Activated CD4-positive, alpha-beta T cell treated with anti-CD3 and anti-CD28 coated beads for 4 hours (primary cell): Measurements from ENCODE around the gene C9orf78.

Experiments used
- DNase-seq, 2 donors: peaks; one replicate each; pipeline ENCODE4 v3.0.0-alpha.2; 2020

The C9orf78 gene

GRCh38 chr9:129867136-129868022 is 32.3 kb upstream of the C9orf78 start:
- no peak for DNase-seq

DNA sequence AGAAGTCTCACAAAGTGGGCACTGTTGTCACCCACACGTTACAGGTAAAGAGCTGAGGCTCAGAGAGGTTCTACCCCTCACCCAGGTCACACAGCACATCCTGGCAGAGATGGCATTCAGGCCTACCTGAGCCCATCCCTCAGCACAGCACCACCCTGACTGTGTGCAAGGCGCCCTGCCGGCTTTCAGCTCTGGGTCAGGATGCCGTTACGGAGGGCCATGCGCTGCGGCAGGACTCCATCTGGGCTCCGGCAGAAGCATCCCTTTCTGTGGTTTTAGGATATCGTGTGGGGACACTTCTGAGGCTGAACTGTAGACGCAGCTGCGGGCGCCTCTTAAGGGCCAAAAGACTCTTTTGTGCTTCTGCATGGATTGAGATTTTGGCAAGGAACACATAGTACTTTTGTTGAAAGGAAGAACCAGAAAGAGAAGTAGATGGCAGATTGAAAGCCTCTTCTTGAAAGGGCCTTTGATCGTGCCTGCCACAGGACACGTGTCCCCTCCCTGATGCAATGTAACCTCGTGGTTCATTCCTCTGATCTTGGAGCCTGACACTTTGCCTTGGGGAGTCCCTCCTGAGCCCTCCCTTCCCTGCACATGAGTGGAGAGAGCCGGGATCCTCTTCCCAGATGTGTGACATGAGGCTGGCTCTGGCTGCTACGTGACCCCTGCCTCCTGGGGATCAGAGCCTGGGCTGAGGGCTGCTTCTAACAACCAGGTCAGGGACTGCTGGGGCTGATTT is 31.5 kb upstream of the C9orf78 start:
- peak; percentile 56 to 57 for DNase-seq

DNA sequence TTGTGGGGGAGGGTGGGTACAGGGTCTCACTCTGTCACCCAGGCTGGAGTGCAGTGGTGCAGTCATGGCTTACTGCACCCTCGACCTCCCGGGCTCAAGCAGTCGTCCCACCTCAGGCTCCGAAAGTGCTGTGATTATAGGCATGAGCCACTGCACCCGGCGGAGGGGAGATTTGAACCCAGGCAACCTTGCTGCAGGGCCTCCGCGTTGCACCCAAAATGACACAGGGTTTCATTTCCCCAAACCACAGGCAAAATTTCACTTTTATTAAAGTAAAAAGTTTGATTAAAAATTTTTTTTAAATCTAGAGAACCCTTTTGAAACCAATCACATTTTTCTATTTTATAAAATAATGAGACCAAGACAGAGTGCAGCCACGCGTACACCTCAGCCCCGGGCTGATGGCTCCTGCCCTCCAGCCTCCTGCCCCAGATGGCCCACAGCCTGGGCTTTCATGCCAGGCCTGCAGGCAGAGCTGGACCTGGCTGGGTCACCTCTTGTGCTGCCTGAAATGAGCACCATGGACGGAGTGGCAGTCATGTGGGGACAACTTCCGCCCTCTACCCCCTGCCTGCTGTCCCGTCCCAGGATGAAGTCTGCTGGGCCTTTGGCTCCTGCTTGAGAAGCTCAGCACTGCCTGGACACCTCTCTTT is 30.7 kb upstream of the C9orf78 start:
- DNase-seq, result no peak

DNA sequence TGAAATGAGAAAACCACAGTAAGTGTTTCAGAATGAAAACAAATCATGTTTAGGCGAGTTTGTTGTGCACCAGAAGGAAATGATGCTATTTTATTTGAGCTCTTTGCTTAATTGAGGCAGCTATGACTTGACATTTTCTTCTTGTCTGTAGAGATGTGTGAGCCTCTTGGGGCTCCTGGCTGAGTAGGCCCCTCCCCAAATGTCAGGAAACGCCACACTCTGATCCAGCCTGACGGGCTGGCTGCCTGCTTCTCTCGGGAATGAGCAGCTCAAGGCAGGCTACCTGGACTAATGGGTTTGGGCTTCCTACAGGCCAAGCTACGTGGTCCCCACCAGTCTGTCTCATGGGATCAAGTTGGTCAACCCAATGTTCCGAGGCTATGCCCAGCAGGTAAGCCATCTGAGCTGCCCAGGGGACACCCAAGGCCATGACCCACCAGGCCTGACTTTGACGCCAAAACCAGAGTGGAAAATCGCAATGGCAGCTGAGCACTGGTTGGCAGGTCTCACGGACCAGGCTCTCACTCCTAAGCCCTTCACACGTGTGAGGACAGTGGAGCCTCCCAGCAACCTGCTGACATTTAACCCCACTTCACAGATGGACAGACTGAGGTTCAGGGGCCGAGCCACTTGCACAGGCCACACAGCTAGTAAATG is 30.0 kb upstream of the C9orf78 start:
- DNase-seq, result no peak

DNA sequence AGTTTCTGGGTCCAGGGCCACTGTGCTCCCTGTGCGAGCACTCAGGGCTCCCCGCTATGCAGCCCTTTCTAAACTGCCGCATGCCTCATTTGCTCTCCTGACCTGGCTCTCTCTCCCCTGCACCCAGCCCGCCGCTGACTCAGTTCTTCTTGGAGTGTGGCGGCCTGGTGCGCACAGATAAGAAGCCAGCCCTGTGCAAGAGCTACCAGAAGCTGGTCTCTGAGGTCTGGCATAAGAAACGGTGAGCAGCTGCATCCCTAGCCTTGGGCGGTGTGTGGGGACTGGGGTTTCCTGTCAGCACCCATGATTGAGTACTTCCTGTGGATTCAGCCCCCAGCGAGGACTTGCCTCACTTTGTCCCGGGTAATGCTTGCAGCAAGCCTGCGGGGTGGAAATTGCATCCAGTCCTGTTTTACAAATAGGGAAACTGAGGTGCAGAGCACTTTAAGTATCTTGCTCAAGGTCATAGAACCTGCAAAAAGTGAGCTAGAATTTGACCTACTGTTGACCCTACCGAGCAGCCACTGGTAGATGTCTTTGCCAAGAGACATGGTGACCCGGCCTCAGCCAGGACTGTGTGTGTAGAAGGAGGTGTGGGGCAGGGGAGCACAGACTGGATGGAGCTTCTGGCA is 28.1 kb upstream of the C9orf78 start:
- peak; percentile 56 to 62 for DNase-seq

GRCh38 chr9:129861447-129861827 is 26.4 kb upstream of the C9orf78 start:
- no peak for DNase-seq

DNA sequence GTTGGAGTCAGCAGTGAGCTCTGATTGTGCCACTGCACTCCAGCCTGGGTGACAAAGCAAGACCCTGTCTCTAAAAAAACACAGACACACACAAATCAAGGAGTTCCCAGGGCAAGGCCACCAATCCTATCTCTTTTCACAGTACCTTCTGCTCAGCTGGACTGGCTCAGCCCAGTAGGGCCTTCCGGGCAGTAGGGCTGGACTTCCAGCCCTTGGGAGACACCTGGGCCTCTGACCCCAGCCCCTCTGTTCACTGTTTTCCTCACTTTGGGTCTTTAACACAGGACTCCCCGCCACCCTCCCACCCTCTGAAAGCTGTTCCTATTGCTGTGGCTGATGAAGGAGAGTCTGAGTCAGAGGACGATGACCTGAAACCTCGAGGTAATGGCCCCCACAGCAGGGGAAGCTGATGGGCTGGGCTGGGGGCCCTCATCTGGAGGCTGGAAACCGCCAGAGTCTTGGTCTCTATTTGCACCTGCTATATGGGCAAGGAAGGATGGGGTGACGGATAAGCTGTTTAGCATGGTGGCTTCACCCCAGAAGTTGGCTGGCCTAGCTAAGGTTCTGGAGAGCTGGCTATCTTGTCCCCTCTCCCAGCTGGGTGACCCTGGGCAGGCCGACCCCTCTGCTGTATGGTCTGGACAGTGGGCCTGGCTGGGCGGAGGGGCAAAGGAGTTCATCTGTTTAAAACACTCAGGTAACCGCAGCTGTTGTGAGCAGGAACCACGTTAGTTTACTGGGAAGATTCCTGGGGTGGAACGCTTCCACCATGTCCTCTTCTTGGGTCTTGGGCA is 25.8 kb upstream of the C9orf78 start:
- no peak for DNase-seq

DNA sequence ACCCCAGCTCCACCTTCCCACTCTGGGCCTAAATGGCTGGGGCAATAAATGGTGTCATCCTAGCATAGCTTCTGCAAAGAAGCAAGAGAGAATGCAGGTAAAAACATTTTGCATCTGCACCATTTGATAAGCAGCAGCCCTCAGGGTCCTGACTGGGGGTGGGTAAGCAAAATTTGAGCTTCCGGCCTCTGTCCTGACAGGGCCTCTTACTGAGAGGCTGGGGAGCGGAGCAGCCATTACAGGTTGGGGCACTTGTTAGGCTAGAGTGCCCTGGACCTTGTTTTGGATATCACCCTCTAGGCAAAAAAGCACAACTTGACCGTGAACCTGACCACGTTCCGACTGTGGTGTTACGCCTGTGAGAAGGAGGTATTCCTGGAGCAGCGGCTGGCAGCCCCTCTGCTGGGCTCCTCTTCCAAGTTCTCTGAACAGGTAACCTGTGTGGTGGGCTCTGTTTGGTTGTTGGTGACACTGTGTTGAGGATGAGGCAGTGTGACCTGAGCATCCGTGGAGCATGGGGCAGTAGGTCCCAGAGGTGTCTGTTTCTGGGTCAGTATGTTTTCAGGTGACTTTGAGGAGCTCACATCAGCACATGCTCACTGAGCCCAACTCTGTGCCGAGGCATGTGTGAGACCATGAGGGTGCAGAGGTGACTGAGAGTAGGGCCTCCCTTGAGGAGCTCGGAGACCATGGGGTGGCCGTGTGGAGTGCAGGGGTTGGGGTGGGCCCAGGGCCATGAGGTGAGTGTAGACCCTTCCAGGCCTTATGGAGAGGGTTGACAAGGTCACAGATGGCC is 23.3 kb upstream of the C9orf78 start:
- no peak for DNase-seq

GRCh38 chr9:129857207-129857606 is 22.1 kb upstream of the C9orf78 start:
- DNase-seq, result no peak

GRCh38 chr9:129854588-129855110 is 19.6 kb upstream of the C9orf78 start:
- no peak for DNase-seq

DNA sequence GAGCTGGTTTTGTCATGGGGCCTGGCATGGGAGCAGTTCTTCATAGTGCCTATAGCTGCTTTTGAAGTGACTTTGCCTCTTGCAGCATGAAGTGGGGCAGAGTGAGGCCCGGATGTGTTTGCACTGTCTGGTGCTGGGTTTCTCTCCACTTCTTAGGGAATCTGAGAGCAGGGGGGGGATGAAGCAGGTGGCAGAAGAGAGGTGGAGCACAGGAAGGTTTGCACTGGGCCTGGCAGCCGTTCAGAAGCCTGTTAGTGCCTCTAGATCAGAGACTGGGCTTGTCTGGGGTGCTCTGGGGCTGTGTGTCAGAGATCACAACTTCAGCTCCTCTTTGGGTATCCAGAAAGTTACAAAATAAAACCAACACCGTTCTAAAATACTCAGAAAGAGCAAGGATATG is 18.5 kb upstream of the C9orf78 start:
- DNase-seq, result no peak

- DNase-seq, result no peak
These were observed 17.5 kb upstream of the C9orf78 start for GRCh38 chr9:129852579-129852978.

DNA sequence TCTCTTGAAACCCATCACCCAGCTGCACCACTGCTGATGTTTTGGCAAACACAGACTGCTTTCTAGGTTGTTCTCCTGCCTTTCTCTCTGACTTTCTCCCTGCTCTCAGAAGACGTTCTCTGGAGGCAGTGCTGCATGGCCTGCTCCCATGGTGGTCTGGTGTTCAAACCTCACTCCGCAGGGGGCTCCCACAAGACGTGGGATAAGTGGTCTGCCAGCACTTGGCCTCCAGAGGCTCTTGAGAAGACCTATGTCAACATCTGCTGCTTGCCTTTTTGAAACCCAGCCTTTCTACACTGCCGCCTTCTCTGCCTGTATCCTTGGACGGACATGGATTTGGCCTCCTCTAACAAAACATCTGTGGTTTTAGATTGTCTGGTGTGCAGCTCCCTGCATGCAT is 16.7 kb upstream of the C9orf78 start:
- DNase-seq, result no peak

DNA sequence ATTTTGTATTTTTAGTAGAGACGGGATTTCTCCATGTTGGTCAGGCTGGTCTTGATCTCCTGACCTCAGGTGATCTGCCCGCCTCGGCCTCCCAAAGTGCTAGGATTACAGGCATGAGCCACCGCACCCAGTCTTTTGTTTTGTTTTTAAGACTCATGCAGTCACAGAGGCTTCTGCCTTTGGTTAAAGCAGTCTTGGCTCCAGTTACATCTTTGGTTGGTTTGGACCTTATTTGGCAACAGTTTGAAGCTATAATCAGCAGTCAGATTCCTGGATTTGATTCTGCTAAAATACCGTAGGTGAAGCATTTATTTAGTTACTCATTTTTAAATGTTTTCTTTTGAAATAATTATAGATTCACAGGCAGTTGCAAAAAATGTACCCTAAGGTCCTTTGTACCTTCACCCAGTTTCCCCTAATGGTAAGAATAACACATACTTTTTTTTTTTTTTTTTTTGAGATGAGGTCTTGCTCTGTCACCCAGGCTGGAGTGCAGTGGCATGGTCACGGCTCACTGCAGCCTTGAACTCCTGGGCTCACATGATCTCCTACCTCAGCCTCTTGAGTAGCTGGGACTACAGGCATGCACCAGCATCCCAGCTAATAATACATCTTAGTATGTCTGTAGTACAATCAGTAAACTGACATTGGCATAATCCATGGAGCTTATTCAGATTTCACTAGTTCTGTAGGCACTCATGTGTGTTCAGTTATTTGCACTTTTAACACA is 15.9 kb upstream of the C9orf78 start:
- no peak for DNase-seq

DNA sequence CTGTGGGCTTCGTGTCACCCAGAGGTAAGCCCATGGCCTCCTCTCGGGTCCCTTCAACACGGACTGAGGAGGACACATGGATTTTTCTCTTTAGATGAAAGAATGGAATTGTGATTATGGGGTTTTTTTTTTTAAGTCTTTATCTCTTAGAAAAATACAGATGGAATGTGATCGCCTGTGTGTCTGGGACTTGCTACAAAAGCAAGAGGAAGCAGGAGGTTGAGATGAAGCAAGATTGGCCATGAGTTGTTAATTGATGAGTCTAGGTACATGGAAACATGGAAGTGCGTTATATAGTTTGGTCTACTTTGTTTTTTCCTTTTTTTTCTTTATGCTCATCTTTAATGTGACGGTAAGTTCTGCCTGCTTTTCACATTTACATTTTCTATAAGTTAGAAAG is 14.8 kb upstream of the C9orf78 start:
- DNase-seq, result no peak

DNA sequence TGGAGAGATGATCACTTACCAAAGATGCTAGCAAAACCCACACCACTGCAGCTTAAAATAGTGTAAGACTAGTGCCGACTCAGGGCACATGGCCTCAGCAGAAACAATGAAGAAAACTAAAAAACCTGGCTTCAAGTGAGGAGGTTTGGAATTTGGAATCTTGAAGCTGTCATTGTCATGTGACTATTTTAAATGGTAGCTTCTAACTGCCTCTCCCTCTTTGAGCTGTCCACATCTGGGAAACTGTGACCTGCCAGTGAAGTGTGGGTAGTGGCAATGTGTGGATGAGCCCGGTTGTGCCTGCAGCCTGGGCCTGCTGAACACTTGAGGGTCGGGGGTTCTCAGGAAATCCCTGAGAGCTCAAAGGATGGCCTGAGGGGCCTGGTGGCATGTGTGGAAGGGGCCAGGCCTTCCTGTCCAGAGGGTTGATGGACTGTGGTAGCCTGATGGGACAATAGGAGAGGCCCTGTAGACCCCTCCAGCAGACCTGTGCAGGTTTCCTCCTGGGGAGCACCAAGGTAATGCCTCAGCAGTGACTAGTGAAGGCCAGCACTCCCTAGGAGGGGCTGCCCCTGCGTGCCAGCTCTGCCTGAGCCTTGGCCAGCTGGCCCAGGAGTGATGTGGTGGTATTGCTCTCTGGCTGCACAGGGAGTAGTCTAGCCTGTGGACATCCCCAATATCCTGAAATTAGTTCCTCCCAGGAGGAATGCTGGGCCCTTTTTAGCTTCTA is 13.8 kb upstream of the C9orf78 start:
- DNase-seq, result no peak

GRCh38 chr9:129845373-129845772 is 10.3 kb upstream of the C9orf78 start:
- DNase-seq, result no peak

GRCh38 chr9:129841071-129841470 is 6.0 kb upstream of the C9orf78 start:
- DNase-seq, result no peak

DNA sequence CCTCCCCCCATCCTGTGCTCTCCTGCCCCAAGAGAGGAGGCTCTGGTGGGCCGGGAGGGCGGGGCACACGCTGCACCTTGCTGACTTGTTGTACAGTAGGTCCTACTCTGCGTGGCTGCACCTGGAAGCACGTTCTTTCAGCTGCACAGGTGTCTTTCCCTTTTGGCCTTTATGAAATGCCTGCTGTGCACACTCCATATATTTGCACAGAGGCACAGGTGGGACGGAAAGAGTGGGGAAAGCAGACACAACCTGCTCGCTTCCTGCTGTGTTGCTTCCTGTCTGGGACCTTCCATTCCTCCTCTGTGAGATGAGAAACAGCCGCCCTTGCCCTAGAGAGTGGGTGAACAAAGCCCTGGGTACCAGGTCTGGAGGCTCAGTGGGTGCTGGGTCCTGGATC is 5.0 kb upstream of the C9orf78 start:
- no peak for DNase-seq
